Measurements from ENCODE around the gene AIDA.
A peak's percentile ranks its signal among the peaks of the same experiment; 100 is the strongest.

AIDA gene

GRCh38 chr1:222652676-222653075 lies 59.6 kb downstream of the AIDA start:
- DNase-seq (ENCODE audit: low spot score): no peak

- no peak for DNase-seq (ENCODE audit: low spot score)
These were observed 67.7 kb downstream of the AIDA start for GRCh38 chr1:222644636-222644980.

- peak; percentile 85 for DNase-seq (ENCODE audit: low spot score)
These were observed 68.2 kb downstream of the AIDA start for GRCh38 chr1:222643938-222644635.

GRCh38 chr1:222643606-222643937 lies 68.7 kb downstream of the AIDA start:
- DNase-seq (ENCODE audit: low spot score): peak; percentile 11

GRCh38 chr1:222642468-222642867 lies 69.8 kb downstream of the AIDA start:
- no peak for DNase-seq (ENCODE audit: low spot score)

- no peak for DNase-seq (ENCODE audit: low spot score)
These were observed 70.9 kb downstream of the AIDA start for GRCh38 chr1:222641269-222641948.

- peak; percentile 30 for DNase-seq (ENCODE audit: low spot score)
These were observed 77.9 kb downstream of the AIDA start for GRCh38 chr1:222634180-222635013.

- no peak for DNase-seq (ENCODE audit: low spot score)
These were observed 79.5 kb downstream of the AIDA start for GRCh38 chr1:222632749-222633148.

- no peak for DNase-seq (ENCODE audit: low spot score)
These were observed 80.6 kb downstream of the AIDA start for GRCh38 chr1:222631611-222632208.

- DNase-seq (ENCODE audit: low spot score): no peak
These were observed 82.3 kb downstream of the AIDA start for GRCh38 chr1:222629921-222630535.

GRCh38 chr1:222627232-222627631 lies 85.1 kb downstream of the AIDA start:
- no peak for DNase-seq (ENCODE audit: low spot score)

GRCh38 chr1:222624214-222624613 lies 88.1 kb downstream of the AIDA start:
- no peak for DNase-seq (ENCODE audit: low spot score)

GRCh38 chr1:222623458-222623857 lies 88.8 kb downstream of the AIDA start:
- no peak for DNase-seq (ENCODE audit: low spot score)

- DNase-seq (ENCODE audit: low spot score): no peak
These were observed 89.5 kb downstream of the AIDA start for GRCh38 chr1:222622765-222623164.

- DNase-seq (ENCODE audit: low spot score): no peak
These were observed 91.7 kb downstream of the AIDA start for GRCh38 chr1:222620566-222620965.

- DNase-seq (ENCODE audit: low spot score): peak; percentile 51
These were observed 93.3 kb downstream of the AIDA start for GRCh38 chr1:222618880-222619596.
